ENCODE measurements around the gene VPS26B.
A peak's percentile ranks its signal among the peaks of the same experiment; 100 is the strongest.
"Not testable (repeated sequence)": the region's sequence is repeated elsewhere in the genome, so short reads cannot be mapped to it uniquely, and the experiment has no call there.

VPS26B gene

DNA sequence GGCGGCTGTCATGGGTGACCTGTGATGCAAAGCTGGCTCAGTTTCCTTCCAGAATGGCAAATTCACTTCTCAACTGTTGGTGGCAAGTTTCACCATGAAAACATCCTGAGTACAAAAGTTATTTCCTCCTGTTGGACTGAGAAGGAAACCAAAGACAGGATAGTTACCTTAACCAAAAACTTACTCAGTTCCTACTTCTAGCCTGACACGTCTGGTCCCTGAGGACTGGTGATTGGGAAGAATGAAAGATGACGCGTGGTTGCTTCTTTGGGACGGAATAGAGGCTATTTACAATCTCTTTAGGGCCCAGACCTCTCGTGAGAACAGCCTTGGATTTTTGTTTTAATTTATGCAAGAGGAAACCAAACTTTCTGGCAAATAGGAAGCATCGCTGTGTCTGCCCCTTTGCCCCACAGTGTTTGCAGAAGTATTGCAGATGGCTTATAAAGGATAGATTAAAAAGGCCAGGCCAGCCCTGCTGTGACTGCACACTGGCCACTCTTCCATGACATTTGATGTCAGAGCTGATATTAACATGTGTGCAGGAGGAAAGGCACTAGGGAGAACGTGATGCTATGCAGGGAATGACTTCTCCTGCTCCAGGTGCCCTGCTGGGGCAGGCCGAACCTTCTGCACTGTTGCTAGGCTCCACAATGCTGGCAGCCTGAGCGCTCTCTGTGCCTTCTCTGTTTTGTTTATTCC is 7.6 kb downstream of the VPS26B start:
- DNase-seq (ENCODE audit: low read depth): no peak

DNA sequence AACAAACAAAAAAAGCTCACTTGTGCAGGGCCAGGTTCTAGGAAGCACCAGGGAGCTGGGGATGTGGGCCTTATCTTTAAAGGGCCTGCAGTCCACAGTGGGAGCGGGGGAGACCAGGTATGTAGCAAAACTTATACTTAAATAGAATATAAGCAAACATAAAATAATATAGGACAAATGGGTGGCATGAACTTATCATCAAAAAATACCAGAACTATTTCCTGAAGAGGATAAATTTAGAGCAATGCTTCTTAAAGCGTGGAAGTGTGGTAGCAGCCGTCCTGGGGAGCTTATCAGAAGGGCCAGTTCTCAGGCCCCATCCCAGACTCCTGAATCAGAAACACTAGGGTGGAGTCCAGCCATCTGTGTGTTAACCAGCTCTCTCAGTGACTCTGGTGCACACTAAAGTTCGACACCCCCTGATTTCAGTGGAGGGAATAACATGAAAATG is 9.3 kb downstream of the VPS26B start:
- no peak for DNase-seq (ENCODE audit: low read depth)

DNA sequence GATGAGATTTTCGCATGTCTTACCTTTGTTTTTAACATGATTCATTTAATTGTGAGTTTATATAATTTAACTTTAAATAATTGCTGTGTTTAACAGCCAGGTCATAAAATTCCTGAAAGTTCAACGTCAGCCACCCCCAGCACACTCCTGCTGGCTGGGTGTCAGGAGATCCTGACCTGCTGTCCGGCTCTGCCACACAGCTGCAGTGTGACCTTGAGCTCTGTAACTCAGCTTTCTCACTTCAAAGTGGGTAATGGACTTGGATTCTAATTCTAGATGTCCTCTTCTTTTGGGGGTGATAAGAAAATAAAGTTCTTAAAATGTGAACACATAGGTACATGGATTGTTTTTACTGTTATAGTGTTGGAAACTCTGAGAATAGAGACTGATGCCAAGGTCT is 10.9 kb downstream of the VPS26B start:
- DNase-seq (ENCODE audit: low read depth): no peak

DNA sequence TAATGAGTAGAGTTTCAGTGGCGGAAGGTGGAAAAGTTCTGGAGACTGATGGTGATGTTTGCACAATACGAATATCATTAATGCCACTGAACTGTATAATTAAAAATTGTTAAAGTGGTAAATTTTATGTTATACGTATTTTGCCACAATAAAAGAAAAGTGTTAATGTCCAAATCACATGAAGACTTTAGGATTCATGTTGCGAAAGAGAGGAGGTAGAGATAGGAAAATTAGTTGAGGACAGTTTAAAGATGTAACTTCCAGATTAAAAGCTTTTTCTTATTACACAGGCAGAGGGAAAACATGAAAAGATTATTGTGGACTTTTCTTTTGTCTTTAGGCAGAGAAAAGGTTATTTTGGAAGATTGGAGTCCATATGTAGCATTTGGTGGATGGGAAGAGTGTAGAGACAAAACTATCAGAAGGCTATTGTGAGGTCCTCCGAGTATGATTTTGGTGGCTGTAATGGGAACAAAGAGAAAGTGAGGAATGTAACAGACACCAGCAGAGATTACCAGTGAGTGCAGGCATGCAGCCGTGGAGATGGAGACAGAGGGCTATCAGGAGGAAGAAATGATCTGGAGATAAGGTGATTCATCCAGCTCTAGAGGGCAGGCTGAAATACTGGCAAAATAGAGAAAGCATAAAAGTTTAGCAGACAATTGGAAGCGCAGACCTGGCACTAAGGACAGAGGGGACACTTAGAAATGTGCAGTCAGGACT is 12.5 kb downstream of the VPS26B start:
- no peak for DNase-seq (ENCODE audit: low read depth)

DNA sequence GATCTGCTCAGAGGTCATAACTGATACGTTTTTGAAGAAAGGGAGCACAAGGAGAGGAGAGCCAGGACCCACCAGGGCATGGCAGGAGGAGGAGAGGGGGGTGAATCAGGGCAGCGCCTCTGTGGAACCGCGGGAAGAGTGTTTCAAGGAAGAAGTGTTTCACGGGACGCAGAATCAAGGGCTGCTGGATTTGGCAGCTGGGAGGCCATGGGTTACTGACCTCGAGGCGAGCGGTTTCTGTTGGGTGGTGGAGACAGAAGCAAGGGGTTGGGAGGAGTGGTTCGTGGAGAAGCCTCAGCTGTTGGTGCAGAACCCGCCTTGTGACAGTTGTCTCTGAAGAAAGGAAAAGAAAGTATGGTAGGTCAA is 13.1 kb downstream of the VPS26B start:
- DNase-seq (ENCODE audit: low read depth): no peak

DNA sequence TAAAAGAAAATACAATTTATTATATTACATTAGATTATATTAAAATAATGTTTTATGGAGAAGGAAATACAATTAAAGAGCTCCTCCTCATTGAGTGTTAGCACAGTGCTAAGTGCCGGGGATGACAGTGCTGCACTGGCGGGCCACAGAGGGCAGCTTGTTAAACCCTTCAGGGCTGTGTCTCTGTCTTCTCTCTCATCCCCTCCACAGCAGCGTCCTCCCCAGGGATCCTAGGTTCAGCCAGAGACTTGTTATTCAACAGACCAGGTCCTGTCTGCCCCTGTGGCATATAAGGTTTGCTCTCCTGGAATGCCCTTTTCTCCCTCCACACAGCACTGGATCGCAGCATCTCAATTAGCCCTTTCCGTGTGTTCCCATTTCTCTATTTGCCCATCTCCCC is 14.5 kb downstream of the VPS26B start:
- DNase-seq (ENCODE audit: low read depth): no peak

DNA sequence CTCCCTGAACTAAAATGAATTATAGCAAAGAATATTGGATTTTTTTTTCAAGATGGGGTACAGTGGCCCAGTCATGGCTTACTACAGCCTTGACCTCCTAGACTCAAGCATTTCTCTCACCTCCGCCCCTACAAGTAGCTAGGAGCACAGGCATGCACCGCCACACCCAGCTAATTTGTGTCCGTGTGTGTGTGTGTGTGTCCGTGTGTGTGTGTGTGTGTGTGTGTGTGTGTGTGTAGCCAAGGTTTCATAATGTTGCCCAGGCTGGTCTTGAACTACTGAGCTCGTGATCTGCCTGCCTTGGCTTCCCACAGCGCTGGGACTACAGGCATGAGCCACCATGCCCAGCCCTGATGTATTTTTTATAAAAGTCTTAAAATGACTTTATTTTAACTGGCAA is 16.1 kb downstream of the VPS26B start:
- DNase-seq (ENCODE audit: low read depth): no peak

DNA sequence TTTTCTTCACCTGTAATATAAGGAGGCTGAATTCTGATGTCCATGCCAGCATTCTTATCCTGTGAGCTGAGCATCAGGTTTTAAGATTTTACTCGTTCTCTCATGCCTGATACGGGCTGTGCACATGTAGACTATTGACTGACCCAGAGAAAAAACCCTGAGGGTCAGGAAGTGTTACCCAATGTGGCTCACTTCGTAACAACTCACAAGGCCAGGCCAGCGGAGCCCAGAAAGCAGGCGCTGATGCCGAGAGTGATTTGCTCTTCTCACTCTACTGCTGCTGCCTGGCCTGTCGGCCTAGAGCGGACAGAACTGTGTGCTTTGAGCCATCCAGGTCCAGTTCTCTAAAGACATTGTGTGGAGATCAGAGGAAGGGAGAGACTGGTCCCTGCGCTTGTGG is 17.9 kb downstream of the VPS26B start:
- no peak for DNase-seq (ENCODE audit: low read depth)

DNA sequence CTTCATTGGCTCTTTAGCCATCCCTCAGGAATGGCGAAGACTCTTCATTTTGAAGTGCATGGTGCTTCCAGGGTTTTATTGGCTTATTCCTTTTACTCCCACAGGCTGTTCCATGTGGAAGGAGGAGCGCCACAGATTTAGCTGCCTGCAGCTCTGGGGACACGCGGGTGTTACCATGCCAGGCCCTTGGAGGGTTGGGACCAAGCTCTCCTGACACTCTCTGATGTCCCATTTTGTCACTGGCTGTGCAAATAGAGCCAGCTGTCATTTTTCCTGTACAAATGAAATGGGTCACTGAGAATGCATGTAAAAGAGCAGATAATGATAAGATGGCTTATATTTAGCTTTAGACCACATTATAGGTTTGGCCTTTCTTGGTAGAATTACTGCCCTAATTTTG is 19.4 kb downstream of the VPS26B start:
- no peak for DNase-seq (ENCODE audit: low read depth)

DNA sequence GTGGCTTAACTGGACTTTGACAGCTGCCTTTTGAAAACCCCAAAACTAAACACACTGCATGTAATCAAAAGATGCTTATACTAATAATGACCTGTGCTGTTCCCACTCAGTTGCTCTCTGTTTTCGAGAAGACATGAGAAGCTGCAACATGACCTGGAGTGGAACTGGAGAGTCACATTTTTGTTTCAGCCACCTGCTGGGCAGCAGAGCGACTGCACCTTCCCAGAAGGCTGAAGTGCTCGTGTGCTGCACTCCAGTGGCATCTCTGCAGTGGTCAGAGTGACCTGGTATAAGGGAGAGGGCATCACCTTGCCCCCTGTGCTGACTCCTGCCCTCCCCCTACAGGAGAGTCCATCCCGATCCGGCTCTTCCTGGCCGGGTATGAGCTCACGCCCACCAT is 20.1 kb downstream of the VPS26B start:
- DNase-seq (ENCODE audit: low read depth): no peak

DNA sequence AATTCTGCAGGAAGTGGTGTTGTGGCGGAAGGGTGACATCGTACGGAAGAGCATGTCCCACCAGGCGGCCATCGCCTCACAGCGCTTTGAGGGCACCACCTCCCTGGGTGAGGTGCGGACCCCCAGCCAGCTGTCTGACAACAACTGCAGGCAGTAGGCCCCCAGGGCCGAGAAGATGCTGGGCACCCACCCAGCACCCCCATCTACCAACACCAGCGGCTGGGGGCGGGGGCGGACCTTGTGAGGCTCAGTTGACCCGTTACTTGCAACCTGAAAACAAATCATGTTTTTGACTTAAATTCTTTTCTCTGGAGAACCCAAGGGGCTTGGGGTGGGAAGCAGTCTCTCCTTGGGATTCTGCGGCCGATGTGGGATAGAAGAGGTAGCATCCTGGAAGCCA is 21.0 kb downstream of the VPS26B start:
- DNase-seq (ENCODE audit: low read depth): no peak

DNA sequence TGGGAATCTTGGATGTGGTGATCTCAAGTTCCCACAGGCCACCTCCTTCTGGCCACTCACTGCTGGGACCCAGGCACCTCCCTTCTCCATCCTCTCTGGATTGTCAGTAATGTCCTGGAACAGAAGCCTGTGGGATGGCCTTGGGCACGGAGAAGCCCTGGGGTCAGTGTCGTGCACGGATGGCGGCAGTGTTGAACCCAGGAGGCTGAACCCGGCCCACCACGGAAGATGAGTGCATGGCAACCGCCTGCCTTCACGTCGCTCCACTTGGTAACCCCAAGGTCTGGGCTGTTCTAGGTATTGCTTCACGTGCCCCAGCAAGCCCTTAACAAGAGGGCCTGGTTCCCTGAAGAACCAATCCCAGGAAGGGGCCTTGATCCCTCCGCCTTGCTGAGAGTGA is 21.6 kb downstream of the VPS26B start:
- DNase-seq (ENCODE audit: low read depth): no peak

DNA sequence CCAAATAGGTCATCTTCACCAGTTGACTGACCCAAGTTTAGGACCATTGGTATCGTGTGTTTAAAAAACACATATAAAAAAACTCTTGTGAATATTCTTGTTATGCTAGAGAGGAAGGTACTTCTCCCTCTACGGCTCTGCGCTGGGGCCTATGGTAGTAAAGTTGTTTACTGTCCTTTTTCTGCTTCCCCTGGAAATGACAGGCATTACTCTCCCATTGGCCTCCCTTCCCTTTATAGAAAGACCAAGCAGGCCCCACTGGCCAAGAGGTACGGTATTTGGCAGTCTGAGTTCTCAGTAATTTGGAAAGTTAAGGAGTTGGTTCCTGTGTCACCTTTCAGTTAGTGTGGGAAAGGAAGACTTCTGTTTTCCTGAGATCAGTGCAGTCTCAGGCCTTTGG is 22.2 kb downstream of the VPS26B start:
- DNase-seq (ENCODE audit: low read depth): no peak

DNA sequence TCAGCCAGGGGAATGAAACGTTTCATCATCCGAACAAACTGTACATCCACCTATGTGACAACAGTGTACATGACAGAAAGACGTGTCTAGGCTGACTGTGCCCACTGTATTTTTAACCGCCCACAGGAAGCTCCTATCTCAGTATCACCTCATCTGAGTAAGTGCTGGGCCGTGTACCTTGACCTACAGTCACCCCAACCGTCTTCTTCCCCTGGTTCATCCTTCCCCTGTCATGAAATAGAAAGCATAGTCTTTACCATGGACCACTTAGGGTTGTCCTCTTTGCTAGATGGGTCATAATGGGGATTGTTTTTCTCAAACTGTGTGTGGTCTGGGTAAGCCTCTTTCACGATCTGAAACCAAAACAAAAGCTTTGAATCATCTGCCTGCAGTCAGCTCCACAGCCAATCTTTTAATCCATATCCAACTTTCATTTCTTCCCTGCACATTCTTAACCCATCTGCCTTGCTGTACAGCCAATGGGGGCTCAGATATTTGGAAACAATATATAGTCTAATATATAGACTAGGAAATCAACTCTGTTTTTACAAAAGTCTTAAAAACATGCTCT is 24.5 kb downstream of the VPS26B start:
- no peak for DNase-seq (ENCODE audit: low read depth)

DNA sequence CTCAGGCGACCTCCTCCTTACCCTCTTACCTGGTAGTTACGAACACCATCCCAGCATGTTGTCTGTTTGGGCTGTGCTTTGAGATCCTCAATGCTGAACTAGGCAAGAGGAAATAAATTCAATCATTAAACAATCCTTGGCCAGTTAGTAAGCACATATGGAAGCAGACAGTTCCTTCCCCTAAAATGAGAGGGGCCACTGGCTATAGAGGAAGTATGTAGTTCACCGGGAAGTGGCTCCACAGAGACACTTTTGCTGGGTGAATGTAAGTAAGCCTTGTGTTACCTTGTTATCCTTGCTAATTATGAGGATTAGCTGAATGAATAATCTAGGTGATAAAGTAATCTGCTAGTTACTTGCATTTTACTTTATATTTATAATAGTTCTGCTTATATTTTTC is 25.8 kb downstream of the VPS26B start:
- no peak for DNase-seq (ENCODE audit: low read depth)

DNA sequence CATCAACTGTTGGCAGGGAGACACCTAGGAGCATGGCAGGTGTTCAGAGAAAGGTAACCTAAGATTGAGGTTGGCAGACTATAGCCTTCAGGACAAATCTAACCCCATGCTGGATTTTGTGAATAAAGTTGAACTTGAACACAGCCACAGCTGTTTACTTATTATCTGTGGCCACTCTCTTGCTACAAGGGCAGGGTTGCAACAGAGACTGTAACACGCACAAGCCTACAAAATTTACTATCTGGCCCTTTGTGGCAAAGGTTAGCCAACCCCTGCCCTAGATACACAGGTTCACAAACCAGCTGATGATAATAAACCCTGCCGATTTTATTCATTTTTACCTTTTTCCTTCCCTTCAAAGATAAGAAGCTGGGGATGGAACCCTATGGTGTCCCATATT is 26.2 kb downstream of the VPS26B start:
- DNase-seq (ENCODE audit: low read depth): no peak

DNA sequence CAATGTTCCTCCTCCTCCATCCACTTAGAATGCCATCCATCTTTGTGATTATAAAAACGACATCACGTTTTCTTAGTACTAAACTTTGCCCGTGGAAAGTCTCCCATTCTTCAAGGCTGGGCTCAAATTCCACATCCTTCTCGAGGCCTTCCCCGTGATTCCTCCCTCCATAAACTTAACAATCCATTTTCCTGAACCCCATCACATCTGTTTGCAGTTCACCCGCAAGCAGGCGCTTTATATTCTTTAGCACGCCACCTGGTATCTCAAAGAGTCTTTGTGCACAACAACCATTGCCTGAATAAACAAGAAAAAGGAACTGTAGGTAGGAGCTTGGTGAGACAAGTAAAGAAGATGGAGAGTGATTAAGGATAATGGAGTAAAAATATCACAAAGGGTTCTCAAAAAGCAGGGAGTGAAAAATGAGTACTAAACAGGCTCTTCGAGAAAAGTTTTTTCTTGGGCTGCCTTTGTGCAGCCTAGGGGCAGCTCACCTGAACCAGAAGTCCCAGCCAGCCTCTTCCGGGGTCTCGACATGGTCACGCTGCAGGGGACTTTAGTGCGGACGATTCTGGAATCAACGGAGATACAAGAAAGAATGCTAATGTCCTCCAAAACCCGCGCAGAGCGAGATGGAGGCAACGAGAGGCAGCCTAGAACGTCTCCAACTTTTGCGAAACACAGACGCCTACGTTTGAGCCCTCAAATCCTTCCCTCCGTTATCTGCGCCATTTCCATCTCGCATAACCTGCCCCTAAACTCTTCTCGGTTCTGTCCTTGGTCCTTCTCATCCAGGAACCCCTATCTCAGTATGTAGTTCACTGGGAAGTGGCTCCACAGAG is 28.1 kb downstream of the VPS26B start:
- DNase-seq (ENCODE audit: low read depth): no peak

DNA sequence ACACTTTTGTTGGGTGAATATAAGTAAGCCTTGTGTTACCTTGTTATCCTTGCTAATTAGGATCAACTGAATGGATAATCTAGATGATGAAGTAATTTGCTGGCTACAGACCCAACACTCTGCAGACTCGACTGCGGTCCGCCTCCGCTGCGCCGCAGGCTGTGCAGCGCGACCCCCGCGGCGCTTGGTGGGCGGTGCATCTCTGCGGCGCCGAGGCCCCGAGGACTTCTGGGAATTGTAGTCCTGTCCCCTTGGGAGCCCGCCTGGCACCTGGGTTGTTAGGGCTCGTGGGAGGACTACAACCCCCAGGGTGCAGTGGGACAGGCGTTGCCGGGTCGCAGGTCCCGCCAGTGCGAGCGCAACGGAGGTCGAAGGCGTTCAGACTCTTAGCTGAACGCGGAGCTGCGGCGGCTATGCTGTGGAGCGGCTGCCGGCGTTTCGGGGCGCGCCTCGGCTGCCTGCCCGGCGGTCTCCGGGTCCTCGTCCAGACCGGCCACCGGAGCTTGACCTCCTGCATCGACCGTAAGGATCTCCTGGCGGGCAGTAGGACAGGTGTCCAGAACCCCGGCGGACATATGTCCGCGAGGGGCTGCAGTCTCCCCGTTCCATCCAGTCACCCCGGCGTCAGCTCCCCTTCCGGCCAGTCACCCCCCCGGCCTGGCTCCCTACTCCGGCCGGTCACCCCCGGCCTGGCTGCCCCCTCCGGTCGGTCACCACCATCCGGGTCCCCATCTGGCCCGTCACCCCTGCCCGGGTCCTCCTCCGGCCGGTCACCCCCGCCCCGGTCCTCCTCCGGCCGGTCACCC is 28.9 kb downstream of the VPS26B start, which contains the start of the genes ACAD8 and THYN1:
ACAD8 (plus strand) TSS at position 381 of the 806 bp plus-strand sequence; CDS start at position 414, 33 bp downstream.
THYN1 (minus strand) TSS at position 165 of the 806 bp plus-strand sequence. CDS start 470 bp downstream, outside the sequence.
- DNase-seq (ENCODE audit: low read depth): peak; percentile 93

DNA sequence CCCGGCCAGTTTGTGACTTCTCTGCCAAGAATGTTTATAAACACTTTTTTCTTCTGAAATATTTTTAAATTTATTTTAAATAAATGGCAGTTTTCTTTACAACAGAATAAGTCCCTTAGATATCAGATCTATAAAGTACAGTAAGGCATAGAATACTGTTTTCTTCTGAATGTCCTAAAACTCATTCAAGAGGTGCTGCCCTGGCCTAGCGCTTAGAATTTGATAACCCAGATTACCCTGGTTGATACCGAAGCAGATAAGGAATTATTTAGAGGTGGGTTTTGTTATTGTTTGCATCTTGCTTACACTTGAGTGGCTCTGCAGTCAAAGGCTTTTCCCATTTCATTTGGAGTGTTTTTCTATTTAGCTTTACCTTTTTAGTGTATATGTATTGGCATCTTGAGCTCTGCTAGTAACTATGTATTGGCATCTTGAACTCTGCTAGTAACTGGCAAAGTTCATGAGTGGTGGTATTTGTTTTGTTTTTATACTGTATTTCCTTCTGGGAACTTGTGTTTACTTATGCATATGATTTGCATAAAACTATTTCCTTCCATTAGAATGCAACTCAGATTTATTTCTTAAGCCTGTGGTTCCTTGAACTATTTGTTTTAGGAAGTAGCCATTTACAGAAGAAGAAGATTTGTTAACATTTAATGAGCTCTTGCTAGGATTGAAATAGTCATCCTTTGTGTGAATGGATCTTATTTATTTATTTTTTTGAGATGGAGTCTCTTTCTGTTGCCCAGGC is 30.1 kb downstream of the VPS26B start:
- DNase-seq (ENCODE audit: low read depth): no peak

DNA sequence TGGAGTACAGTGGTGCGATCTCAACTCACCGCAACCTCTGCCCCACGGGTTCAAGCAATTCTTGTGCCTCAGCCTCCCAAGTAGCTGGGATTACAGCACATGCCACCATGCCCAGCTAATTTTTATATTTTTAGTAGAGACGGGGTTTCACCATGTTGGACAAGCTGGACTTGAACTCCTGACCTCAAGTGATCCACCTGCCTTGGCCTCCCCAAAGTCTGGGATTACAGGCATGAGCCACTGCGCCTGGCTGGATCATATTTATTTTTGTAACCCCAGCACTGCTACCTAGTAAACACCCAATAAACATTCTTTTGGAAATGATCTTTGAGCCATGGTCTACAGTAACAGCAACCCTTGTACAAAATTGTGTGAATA is 30.7 kb downstream of the VPS26B start:
- not testable (repeated sequence) for DNase-seq (ENCODE audit: low read depth)

DNA sequence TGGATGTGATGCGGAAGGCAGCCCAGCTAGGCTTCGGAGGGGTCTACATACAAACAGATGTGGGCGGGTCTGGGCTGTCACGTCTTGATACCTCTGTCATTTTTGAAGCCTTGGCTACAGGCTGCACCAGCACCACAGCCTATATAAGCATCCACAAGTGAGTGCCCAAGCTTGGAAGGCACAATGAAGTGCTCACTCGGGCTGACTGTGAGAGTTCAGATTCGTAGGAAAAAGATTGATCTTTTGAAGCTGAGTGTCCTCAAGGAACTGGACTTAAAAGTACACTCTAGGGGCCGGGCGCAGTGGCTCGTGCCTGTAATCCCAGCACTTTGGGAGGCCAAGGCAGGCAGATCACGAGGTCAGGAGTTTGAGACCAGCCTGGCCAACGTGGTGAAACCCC is 32.6 kb downstream of the VPS26B start:
- DNase-seq (ENCODE audit: low read depth): no peak
